GM23338 (cell line): ENCODE data around the gene GPR183. TPM values are rescaled to one million over a fixed set of nuclear protein-coding genes. Genes with fewer than 3 reads are reported as not detected.

ENCODE experiments used
- ATAC-seq: fragments of 200-7000 bp; cut with Tn5 transposase; 3 replicates; pipeline ENCODE4 v1.9.1; 2020
- DNase-seq: peaks from one replicate; pipeline ENCODE4 v3.0.0-alpha.2; 2015; ENCODE audit warnings: low spot score
- H2AFZ ChIP-seq: fragments of 200-600 bp; sonication (generic); 2 replicates; pipeline ENCODE4 v1.8.0; 2016; ENCODE audit warnings: antibody characterized with exemption, mild to moderate bottlenecking, moderate library complexity
- H3F3A ChIP-seq: fragments of 200-600 bp; sonication (generic); replicated peaks from 2 replicates; pipeline ENCODE4 v1.8.0; 2017; ENCODE audit warnings: antibody characterized with exemption, mixed run types, low read depth
- H3K27ac ChIP-seq: fragments of 200-600 bp; sonication (generic); 2 replicates; pipeline ENCODE4 v1.6.1; 2016; ENCODE audit warnings: low read depth
- H3K27me3 ChIP-seq: fragments of 200-600 bp; sonication (generic); 2 replicates; pipeline ENCODE4 v1.8.0; 2016; ENCODE audit warnings: mild to moderate bottlenecking, mixed run types, moderate library complexity; ENCODE audit not compliant: insufficient read depth
- H3K36me3 ChIP-seq: fragments of 200-600 bp; sonication (generic); 2 replicates; pipeline ENCODE4 v1.8.0; 2016; ENCODE audit warnings: mild to moderate bottlenecking; ENCODE audit not compliant: insufficient read depth
- H3K4me1 ChIP-seq: fragments of 200-600 bp; sonication (generic); 2 replicates; pipeline ENCODE4 v1.8.0; 2016; ENCODE audit warnings: mild to moderate bottlenecking, moderate library complexity; ENCODE audit not compliant: insufficient read depth
- H3K4me2 ChIP-seq: fragments of 200-600 bp; sonication (generic); 2 replicates; pipeline ENCODE4 v1.7.1; 2017; ENCODE audit warnings: mixed run types
- H3K4me3 ChIP-seq: fragments of 200-600 bp; sonication (generic); 2 replicates; pipeline ENCODE4 v1.6.1; 2016; ENCODE audit warnings: mixed run types
- H3K79me2 ChIP-seq: fragments of 200-600 bp; sonication (generic); replicated peaks from 2 replicates; pipeline ENCODE4 v1.8.0; 2017; ENCODE audit warnings: mild to moderate bottlenecking; ENCODE audit not compliant: insufficient read depth
- H3K9me2 ChIP-seq: fragments of 200-600 bp; sonication (generic); 2 replicates; pipeline ENCODE4 v1.8.0; 2017; ENCODE audit not compliant: insufficient read depth
- H4K20me1 ChIP-seq: fragments of 200-600 bp; sonication (generic); replicated peaks from 2 replicates; pipeline ENCODE4 v1.8.0; 2017; ENCODE audit warnings: mild to moderate bottlenecking; ENCODE audit not compliant: insufficient read depth
- H3K27ac Mint-ChIP-seq: 2 replicates; pipeline ENCODE4 v1.8.0; 2020; ENCODE audit warnings: inconsistent platforms, mild to moderate bottlenecking, moderate library complexity, mixed read lengths
- H3K27me3 Mint-ChIP-seq: 3 replicates; pipeline ENCODE4 v1.8.0; 2022; ENCODE audit warnings: low read depth, mild to moderate bottlenecking, moderate library complexity, mixed read lengths, inconsistent platforms; ENCODE audit not compliant: insufficient read depth, poor library complexity
- H3K36me3 Mint-ChIP-seq: 3 replicates; pipeline ENCODE4 v1.8.0; 2021; ENCODE audit warnings: low read depth, mild to moderate bottlenecking, inconsistent platforms, moderate library complexity, mixed read lengths
- H3K4me1 Mint-ChIP-seq: 3 replicates; pipeline ENCODE4 v1.8.0; 2020; ENCODE audit warnings: mild to moderate bottlenecking, inconsistent platforms, mixed read lengths
- H3K4me3 Mint-ChIP-seq: 3 replicates; pipeline ENCODE4 v1.8.0; 2021; ENCODE audit warnings: moderate library complexity, mild to moderate bottlenecking, inconsistent platforms, mixed read lengths
- H3K9me3 Mint-ChIP-seq: 3 replicates; pipeline ENCODE4 v1.8.0; 2020; ENCODE audit warnings: moderate library complexity, mild to moderate bottlenecking, inconsistent platforms, mixed read lengths
- CREB1 ChIP-seq: fragments of 250-450 bp; sonication (Bioruptor Pico); IDR thresholded peaks from 2 replicates; pipeline ENCODE4 v1.5.0; 2020; ENCODE audit warnings: low read depth, mild to moderate bottlenecking, moderate library complexity
- EZH2 ChIP-seq: fragments of 200-600 bp; sonication (generic); IDR thresholded peaks from one replicate; pipeline ENCODE4 v1.8.0; 2017; ENCODE audit warnings: antibody characterized with exemption, mild to moderate bottlenecking, low read depth; ENCODE audit not compliant: unreplicated experiment
- JUNB ChIP-seq: IDR thresholded peaks from one replicate; pipeline ENCODE4 v1.6.1; 2016; ENCODE audit warnings: antibody characterized with exemption; ENCODE audit not compliant: unreplicated experiment
- NANOG ChIP-seq: IDR thresholded peaks from 2 replicates; pipeline ENCODE4 v1.6.1; 2016; ENCODE audit warnings: antibody characterized with exemption, borderline replicate concordance
- POLR2AphosphoS5 ChIP-seq: IDR thresholded peaks from 2 replicates; pipeline ENCODE4 v1.6.1; 2016; ENCODE audit warnings: antibody characterized with exemption, low read depth
- STAT1 ChIP-seq: IDR thresholded peaks from one replicate; pipeline ENCODE4 v1.6.1; 2016; ENCODE audit warnings: antibody characterized with exemption; ENCODE audit not compliant: unreplicated experiment
- ZNF114 ChIP-seq: fragments of 250-450 bp; sonication (Bioruptor Pico); IDR thresholded peaks from 2 replicates; pipeline ENCODE4 v1.5.0; 2020; ENCODE audit warnings: mild to moderate bottlenecking, moderate library complexity
- ZNF331 ChIP-seq: fragments of 250-450 bp; sonication (Bioruptor Pico); IDR thresholded peaks from 2 replicates; pipeline ENCODE4 v1.5.0; 2020; ENCODE audit warnings: low read depth, mild to moderate bottlenecking, moderate library complexity
- polyA plus RNA-seq: library from polyadenylated mRNA; unstranded; fragments of >200 nt; fragmentation: Nextera tagmentation; extraction: Ambion mirVana; gene quantifications from 2 replicates; pipeline ENCODE4 v1.2.1, GENCODE V29; 2016
- total RNA-seq: library from RNA; depleted of rRNA; stranded (reverse); fragments of >200 nt; shearing (Covaris generic); gene quantifications from 2 replicates; pipeline ENCODE4 v1.2.3, GENCODE V29; 2014
- TF ChIP-seq, protein P1 (sequence below), 2 experiments: fragments of 200-600 bp in 1 of 2; sonication (generic) in 1 of 2; conservative IDR thresholded peaks; 2 replicates each; pipeline versions ENCODE4 v1.5.1 to v1.6.1; 2016 to 2017; ENCODE audit warnings: antibody characterized with exemption in 2 of 2, low read depth in 2 of 2, mild to moderate bottlenecking in 2 of 2, moderate library complexity in 1 of 2
- TF ChIP-seq, protein P2 (sequence below): IDR thresholded peaks from one replicate; pipeline ENCODE4 v1.6.1; 2018; ENCODE audit warnings: antibody characterized with exemption; ENCODE audit not compliant: unreplicated experiment
- TF ChIP-seq, protein P3 (sequence below): fragments of 250-450 bp; sonication (Bioruptor Pico); IDR thresholded peaks from 2 replicates; pipeline ENCODE4 v1.5.0; 2020; ENCODE audit warnings: mild to moderate bottlenecking, moderate library complexity
- TF ChIP-seq, protein P4 (sequence below): IDR thresholded peaks from 2 replicates; pipeline ENCODE4 v1.6.1; 2016; ENCODE audit warnings: antibody characterized with exemption

The GPR183 gene
- total and polyA plus RNA-seq, 2 experiments from 2014 or later, result 0.78 TPM; not detected in 1

DNA sequence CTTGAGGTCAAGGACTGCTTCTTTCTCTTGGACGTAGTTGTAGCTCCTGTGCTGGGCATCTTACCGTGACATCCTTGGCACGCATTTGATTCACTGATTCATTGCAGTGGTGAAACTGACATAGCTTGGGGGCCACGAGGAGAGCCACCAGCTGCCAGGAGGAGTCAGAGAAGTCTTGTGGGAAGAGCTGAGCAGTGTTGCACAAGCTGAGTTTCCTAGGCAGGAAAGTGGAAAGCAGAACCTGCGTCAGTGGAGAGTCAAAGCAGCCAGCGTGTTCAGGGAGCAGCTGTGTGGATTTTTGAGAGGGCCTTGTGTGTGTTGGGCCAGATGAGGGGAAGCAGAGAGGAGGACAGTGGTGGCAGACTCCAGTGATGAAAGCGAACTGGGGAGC, 5.3 kb upstream of the GPR183 start (continued):
- TF ChIP-seq NANOG, result no peak
- no peak for TF ChIP-seq ZNF331

DNA sequence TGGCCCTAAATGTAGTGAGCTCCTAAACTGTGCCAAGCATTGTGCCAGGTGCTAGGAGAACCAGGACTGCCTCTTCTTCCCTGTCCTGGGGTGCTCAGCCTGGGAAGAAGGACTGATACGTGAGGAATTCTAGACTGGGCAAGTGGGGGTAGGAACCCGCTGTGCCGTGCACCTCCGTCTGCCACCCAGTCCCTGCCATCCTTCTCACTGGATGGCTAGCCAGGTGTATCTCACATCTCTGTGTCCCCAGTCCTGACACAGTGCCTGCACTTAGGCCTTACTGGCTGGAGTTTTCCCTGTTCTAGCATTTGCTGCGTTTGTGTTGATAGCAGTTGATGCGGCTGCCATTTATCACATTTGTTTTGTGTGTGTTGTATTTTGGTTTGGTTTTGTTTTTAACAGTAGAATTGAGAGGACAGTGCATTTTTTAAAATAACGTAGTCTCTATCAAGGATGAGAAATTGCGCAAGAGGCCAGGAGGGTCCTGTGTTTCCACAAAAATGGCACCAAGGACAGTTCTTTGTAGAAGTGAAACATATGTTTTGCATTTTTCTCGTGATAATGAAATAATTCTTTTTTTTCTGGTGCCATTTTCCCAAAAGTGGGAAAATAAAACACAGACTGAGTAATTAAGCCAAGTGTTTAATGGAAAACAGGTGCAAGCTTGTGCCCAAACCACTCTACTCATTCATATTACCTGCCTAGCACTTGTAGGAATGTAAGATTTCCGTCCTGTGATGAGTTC, 4.7 kb upstream of the GPR183 start:
- H3K36me3 ChIP-seq, result no peaks in the 10 kb centered on the region
- H3K4me2 ChIP-seq, result no peak overlapping the region
- Mint-ChIP-seq H3K9me3 (no peaks in the 10 kb centered on the region), H3K27me3 (peaks cover 2% of the 10 kb centered on the region), H3K4me3 (no peak overlapping the region), H3K27ac (no peak overlapping the region), H3K36me3 (peaks cover 12% of the 10 kb centered on the region; the same call in 2 of the 3 replicates), H3K4me1 (peaks cover 36% of the 10 kb centered on the region)
- ATAC-seq, result no peak; the same call in 2 of the 3 replicates
- peaks cover 9% of the 10 kb centered on the region for H3K4me1 ChIP-seq
- no peak overlapping the region for H3K4me3 ChIP-seq
- H3K27ac ChIP-seq, result no peak overlapping the region
- no peaks in the 10 kb centered on the region for H3F3A ChIP-seq
- peaks cover 7% of the 10 kb centered on the region for H4K20me1 ChIP-seq
- H2AFZ ChIP-seq, result no peak overlapping the region
- no peaks in the 10 kb centered on the region; the same call in 1 of the 2 replicates for H3K79me2 ChIP-seq
- H3K27me3 ChIP-seq, result no peaks in the 10 kb centered on the region
- DNase-seq, result no peak
- no peaks in the 10 kb centered on the region for H3K9me2 ChIP-seq
- TF ChIP-seq STAT1 (no peak), ZNF114 (no peak), POLR2AphosphoS5 (no peak), CREB1 (CRISPR knock-in tag) (no peak), ZNF331 (no peak), EZH2 (no peak), JUNB (no peak), NANOG (no peak)
- TF ChIP-seq, protein P1, sequence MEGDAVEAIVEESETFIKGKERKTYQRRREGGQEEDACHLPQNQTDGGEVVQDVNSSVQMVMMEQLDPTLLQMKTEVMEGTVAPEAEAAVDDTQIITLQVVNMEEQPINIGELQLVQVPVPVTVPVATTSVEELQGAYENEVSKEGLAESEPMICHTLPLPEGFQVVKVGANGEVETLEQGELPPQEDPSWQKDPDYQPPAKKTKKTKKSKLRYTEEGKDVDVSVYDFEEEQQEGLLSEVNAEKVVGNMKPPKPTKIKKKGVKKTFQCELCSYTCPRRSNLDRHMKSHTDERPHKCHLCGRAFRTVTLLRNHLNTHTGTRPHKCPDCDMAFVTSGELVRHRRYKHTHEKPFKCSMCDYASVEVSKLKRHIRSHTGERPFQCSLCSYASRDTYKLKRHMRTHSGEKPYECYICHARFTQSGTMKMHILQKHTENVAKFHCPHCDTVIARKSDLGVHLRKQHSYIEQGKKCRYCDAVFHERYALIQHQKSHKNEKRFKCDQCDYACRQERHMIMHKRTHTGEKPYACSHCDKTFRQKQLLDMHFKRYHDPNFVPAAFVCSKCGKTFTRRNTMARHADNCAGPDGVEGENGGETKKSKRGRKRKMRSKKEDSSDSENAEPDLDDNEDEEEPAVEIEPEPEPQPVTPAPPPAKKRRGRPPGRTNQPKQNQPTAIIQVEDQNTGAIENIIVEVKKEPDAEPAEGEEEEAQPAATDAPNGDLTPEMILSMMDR (conservative IDR thresholded peaks at IDR 0.05; ENCODE audit: low read depth in 2 of 2), result no peak
- TF ChIP-seq, protein P2, sequence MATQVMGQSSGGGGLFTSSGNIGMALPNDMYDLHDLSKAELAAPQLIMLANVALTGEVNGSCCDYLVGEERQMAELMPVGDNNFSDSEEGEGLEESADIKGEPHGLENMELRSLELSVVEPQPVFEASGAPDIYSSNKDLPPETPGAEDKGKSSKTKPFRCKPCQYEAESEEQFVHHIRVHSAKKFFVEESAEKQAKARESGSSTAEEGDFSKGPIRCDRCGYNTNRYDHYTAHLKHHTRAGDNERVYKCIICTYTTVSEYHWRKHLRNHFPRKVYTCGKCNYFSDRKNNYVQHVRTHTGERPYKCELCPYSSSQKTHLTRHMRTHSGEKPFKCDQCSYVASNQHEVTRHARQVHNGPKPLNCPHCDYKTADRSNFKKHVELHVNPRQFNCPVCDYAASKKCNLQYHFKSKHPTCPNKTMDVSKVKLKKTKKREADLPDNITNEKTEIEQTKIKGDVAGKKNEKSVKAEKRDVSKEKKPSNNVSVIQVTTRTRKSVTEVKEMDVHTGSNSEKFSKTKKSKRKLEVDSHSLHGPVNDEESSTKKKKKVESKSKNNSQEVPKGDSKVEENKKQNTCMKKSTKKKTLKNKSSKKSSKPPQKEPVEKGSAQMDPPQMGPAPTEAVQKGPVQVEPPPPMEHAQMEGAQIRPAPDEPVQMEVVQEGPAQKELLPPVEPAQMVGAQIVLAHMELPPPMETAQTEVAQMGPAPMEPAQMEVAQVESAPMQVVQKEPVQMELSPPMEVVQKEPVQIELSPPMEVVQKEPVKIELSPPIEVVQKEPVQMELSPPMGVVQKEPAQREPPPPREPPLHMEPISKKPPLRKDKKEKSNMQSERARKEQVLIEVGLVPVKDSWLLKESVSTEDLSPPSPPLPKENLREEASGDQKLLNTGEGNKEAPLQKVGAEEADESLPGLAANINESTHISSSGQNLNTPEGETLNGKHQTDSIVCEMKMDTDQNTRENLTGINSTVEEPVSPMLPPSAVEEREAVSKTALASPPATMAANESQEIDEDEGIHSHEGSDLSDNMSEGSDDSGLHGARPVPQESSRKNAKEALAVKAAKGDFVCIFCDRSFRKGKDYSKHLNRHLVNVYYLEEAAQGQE, result no peak
- TF ChIP-seq, protein P3, sequence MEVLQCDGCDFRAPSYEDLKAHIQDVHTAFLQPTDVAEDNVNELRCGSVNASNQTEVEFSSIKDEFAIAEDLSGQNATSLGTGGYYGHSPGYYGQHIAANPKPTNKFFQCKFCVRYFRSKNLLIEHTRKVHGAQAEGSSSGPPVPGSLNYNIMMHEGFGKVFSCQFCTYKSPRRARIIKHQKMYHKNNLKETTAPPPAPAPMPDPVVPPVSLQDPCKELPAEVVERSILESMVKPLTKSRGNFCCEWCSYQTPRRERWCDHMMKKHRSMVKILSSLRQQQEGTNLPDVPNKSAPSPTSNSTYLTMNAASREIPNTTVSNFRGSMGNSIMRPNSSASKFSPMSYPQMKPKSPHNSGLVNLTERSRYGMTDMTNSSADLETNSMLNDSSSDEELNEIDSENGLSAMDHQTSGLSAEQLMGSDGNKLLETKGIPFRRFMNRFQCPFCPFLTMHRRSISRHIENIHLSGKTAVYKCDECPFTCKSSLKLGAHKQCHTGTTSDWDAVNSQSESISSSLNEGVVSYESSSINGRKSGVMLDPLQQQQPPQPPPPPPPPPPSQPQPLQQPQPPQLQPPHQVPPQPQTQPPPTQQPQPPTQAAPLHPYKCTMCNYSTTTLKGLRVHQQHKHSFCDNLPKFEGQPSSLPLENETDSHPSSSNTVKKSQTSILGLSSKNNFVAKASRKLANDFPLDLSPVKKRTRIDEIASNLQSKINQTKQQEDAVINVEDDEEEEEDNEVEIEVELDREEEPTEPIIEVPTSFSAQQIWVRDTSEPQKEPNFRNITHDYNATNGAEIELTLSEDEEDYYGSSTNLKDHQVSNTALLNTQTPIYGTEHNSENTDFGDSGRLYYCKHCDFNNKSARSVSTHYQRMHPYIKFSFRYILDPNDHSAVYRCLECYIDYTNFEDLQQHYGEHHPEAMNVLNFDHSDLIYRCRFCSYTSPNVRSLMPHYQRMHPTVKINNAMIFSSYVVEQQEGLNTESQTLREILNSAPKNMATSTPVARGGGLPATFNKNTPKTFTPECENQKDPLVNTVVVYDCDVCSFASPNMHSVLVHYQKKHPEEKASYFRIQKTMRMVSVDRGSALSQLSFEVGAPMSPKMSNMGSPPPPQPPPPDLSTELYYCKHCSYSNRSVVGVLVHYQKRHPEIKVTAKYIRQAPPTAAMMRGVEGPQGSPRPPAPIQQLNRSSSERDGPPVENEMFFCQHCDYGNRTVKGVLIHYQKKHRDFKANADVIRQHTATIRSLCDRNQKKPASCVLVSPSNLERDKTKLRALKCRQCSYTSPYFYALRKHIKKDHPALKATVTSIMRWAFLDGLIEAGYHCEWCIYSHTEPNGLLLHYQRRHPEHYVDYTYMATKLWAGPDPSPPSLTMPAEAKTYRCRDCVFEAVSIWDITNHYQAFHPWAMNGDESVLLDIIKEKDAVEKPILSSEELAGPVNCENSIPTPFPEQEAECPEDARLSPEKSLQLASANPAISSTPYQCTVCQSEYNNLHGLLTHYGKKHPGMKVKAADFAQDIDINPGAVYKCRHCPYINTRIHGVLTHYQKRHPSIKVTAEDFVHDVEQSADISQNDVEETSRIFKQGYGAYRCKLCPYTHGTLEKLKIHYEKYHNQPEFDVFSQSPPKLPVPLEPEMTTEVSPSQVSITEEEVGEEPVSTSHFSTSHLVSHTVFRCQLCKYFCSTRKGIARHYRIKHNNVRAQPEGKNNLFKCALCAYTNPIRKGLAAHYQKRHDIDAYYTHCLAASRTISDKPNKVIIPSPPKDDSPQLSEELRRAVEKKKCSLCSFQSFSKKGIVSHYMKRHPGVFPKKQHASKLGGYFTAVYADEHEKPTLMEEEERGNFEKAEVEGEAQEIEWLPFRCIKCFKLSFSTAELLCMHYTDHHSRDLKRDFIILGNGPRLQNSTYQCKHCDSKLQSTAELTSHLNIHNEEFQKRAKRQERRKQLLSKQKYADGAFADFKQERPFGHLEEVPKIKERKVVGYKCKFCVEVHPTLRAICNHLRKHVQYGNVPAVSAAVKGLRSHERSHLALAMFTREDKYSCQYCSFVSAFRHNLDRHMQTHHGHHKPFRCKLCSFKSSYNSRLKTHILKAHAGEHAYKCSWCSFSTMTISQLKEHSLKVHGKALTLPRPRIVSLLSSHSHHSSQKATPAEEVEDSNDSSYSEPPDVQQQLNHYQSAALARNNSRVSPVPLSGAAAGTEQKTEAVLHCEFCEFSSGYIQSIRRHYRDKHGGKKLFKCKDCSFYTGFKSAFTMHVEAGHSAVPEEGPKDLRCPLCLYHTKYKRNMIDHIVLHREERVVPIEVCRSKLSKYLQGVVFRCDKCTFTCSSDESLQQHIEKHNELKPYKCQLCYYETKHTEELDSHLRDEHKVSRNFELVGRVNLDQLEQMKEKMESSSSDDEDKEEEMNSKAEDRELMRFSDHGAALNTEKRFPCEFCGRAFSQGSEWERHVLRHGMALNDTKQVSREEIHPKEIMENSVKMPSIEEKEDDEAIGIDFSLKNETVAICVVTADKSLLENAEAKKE (CRISPR knock-in tag), result no peak
- TF ChIP-seq, protein P4, sequence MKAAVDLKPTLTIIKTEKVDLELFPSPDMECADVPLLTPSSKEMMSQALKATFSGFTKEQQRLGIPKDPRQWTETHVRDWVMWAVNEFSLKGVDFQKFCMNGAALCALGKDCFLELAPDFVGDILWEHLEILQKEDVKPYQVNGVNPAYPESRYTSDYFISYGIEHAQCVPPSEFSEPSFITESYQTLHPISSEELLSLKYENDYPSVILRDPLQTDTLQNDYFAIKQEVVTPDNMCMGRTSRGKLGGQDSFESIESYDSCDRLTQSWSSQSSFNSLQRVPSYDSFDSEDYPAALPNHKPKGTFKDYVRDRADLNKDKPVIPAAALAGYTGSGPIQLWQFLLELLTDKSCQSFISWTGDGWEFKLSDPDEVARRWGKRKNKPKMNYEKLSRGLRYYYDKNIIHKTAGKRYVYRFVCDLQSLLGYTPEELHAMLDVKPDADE, result no peak
